BJ (cell line): Measurements from ENCODE around the gene ZNF76. TPM values are rescaled to one million over a fixed set of nuclear protein-coding genes. Genes with fewer than 3 reads are reported as not detected.

Experiments
- CTCF ChIA-PET: fragments of 350-600 bp; formaldehyde crosslinking; extraction: SDS; loops from one replicate; lab custom pipeline; 2021; ENCODE audit warnings: antibody characterized with exemption, inconsistent platforms; lab: Yijun Ruan, JAX
- POLR2A ChIA-PET: fragments of 300-600 bp; sonication (Branson Sonifier 250); formaldehyde crosslinking; extraction: SDS; loops from one replicate; lab custom pipeline; 2021; ENCODE audit warnings: antibody characterized with exemption; lab: Charles Lee
- DNase-seq: peaks from one replicate; pipeline ENCODE4 v3.0.0-alpha.2; 2011; ENCODE audit warnings: low read depth
- H3K27me3 ChIP-seq: 2 replicates; pipeline ENCODE4 v1.6.0; 2011; ENCODE audit warnings: low read length; ENCODE audit not compliant: control insufficient read depth, insufficient read depth
- H3K36me3 ChIP-seq: 2 replicates; pipeline ENCODE4 v1.5.1; 2011; ENCODE audit warnings: low read length; ENCODE audit not compliant: control insufficient read depth, insufficient read depth
- H3K4me3 ChIP-seq: 2 replicates; pipeline ENCODE4 v1.5.1; 2011; ENCODE audit warnings: low read depth, mild to moderate bottlenecking, control low read depth, low read length
- CTCF ChIP-seq: IDR thresholded peaks from 2 replicates; pipeline ENCODE4 v1.5.1; 2011; ENCODE audit warnings: low read depth, mild to moderate bottlenecking, control low read depth, inconsistent platforms, low read length, moderate library complexity; ENCODE audit not compliant: insufficient read depth
- polyA plus RNA-seq: library from polyadenylated mRNA; depleted of rRNA; stranded (reverse); fragments of >200 nt; gene quantifications from 2 replicates; pipeline ENCODE4 v1.2.3, GENCODE V29; 2011

The ZNF76 gene
- polyA plus RNA-seq, 1 experiment, result 23.3 TPM

- no peak for TF ChIP-seq CTCF
- POLR2A ChIA-PET, result no interaction called here
- H3K4me3 ChIP-seq, result no peak overlapping the region
- DNase-seq, result no peak
- CTCF ChIA-PET, result interaction anchor here (0.9 to 7.5 kb wide), 5 partner anchors 11 to 68 kb away, joined by 3 to 43 read pairs (median 4); no protein-coding TSS in a partner anchor
- H3K36me3 ChIP-seq, result no peaks in the 10 kb centered on the region
- peaks cover 6% of the 10 kb centered on the region for H3K27me3 ChIP-seq
Measured at GRCh38 chr6:35215665-35216411, 43.7 kb upstream of the ZNF76 start.

GRCh38 chr6:35216412-35216732, 43.2 kb upstream of the ZNF76 start:
- TF ChIP-seq CTCF, result no peak
- no peak for DNase-seq
- Histone ChIP-seq H3K36me3 (no peaks in the 10 kb centered on the region), H3K27me3 (peaks cover 6% of the 10 kb centered on the region), H3K4me3 (no peak overlapping the region)
- ChIA-PET CTCF (interaction anchor here (0.9 to 7.5 kb wide), 3 partner anchors 12 to 31 kb away, joined by 3 to 43 read pairs (median 25); no protein-coding TSS in a partner anchor), POLR2A (no interaction called here)

GRCh38 chr6:35216851-35217811, 42.4 kb upstream of the ZNF76 start:
- Histone ChIP-seq H3K36me3 (no peaks in the 10 kb centered on the region), H3K4me3 (no peak overlapping the region), H3K27me3 (peaks cover 6% of the 10 kb centered on the region)
- ChIA-PET POLR2A (no interaction called here), CTCF (interaction anchor here (3.8 to 7.5 kb wide), 3 partner anchors 11 to 23 kb away, joined by 25 to 43 read pairs (median 28); no protein-coding TSS in a partner anchor)
- no peak for TF ChIP-seq CTCF
- DNase-seq, result no peak

GRCh38 chr6:35218021-35218420, 41.5 kb upstream of the ZNF76 start:
- Histone ChIP-seq H3K27me3 (peaks cover 2% of the 10 kb centered on the region), H3K36me3 (no peaks in the 10 kb centered on the region), H3K4me3 (no peak overlapping the region)
- DNase-seq, result no peak
- CTCF ChIA-PET, result interaction anchor here (2.5 to 7.5 kb wide), 3 partner anchors 12 to 72 kb away, joined by 8 to 43 read pairs (median 28); no protein-coding TSS in a partner anchor
- POLR2A ChIA-PET, result no interaction called here
- TF ChIP-seq CTCF, result no peak

- Histone ChIP-seq H3K36me3 (no peaks in the 10 kb centered on the region), H3K27me3 (no peaks in the 10 kb centered on the region; the same call in 1 of the 2 replicates), H3K4me3 (no peak overlapping the region)
- no peak for TF ChIP-seq CTCF
- no peak for DNase-seq
- POLR2A ChIA-PET, result no interaction called here
- CTCF ChIA-PET, result interaction anchor here (2.5 to 7.5 kb wide), 3 partner anchors 12 to 72 kb away, joined by 8 to 43 read pairs (median 28); no protein-coding TSS in a partner anchor
Measured at GRCh38 chr6:35218456-35218855, 41.1 kb upstream of the ZNF76 start.
